Hepatocyte (in vitro differentiated cells): ENCODE measurements around the gene S100A7. TPM values are rescaled to one million over a fixed set of nuclear protein-coding genes. Genes with fewer than 3 reads are reported as not detected.

Experiments
- DNase-seq: peaks from one replicate; pipeline ENCODE4 v3.0.0-alpha.2; 2016; ENCODE audit warnings: low spot score
- H2AFZ ChIP-seq: fragments of 200-600 bp; sonication (generic); 2 replicates; pipeline ENCODE4 v1.6.0; 2016; ENCODE audit warnings: antibody characterized with exemption, mild to moderate bottlenecking
- H3K27ac ChIP-seq: fragments of 200-600 bp; sonication (generic); 2 replicates; pipeline ENCODE4 v1.5.1; 2016; ENCODE audit warnings: mild to moderate bottlenecking
- H3K27me3 ChIP-seq: fragments of 200-600 bp; sonication (generic); 2 replicates; pipeline ENCODE4 v1.6.1; 2016
- H3K36me3 ChIP-seq: fragments of 200-600 bp; sonication (generic); replicated peaks from 2 replicates; pipeline ENCODE4 v1.5.1; 2016; ENCODE audit warnings: low read depth; ENCODE audit not compliant: insufficient read depth
- H3K4me1 ChIP-seq: fragments of 200-600 bp; sonication (generic); 2 replicates; pipeline ENCODE4 v1.5.1; 2016; ENCODE audit warnings: mild to moderate bottlenecking, moderate library complexity; ENCODE audit not compliant: insufficient read depth
- H3K4me2 ChIP-seq: fragments of 200-600 bp; sonication (generic); 2 replicates; pipeline ENCODE4 v1.6.0; 2016
- H3K4me3 ChIP-seq: fragments of 200-600 bp; sonication (generic); 2 replicates; pipeline ENCODE4 v1.5.1; 2016; ENCODE audit warnings: mild to moderate bottlenecking
- H3K79me2 ChIP-seq: fragments of 200-600 bp; sonication (generic); 2 replicates; pipeline ENCODE4 v1.6.0; 2017; ENCODE audit warnings: mild to moderate bottlenecking
- H3K9me2 ChIP-seq: fragments of 200-600 bp; sonication (generic); replicated peaks from 2 replicates; pipeline ENCODE4 v1.6.0; 2017; ENCODE audit warnings: mild to moderate bottlenecking; ENCODE audit not compliant: insufficient read depth
- H3K9me3 ChIP-seq: fragments of 200-600 bp; sonication (generic); 2 replicates; pipeline ENCODE4 v1.5.1; 2016; ENCODE audit warnings: low read depth, mild to moderate bottlenecking
- H4K20me1 ChIP-seq: fragments of 200-600 bp; sonication (generic); 2 replicates; pipeline ENCODE4 v1.6.0; 2016; ENCODE audit warnings: mild to moderate bottlenecking; ENCODE audit not compliant: insufficient read depth, poor library complexity, severe bottlenecking
- CTCF ChIP-seq: fragments of 200-600 bp; sonication (generic); IDR thresholded peaks from 2 replicates; pipeline ENCODE4 v1.5.1; 2016; ENCODE audit warnings: antibody characterized with exemption, mild to moderate bottlenecking; ENCODE audit not compliant: poor library complexity
- EZH2 ChIP-seq: fragments of 200-600 bp; sonication (generic); IDR thresholded peaks from 2 replicates; pipeline ENCODE4 v1.6.1; 2016; ENCODE audit warnings: antibody characterized with exemption, mild to moderate bottlenecking, borderline replicate concordance
- EZH2phosphoT487 ChIP-seq: fragments of 200-600 bp; sonication (generic); IDR thresholded peaks from one replicate; pipeline ENCODE4 v1.6.1; 2018; ENCODE audit warnings: antibody characterized with exemption, mild to moderate bottlenecking, low read depth, moderate library complexity; ENCODE audit not compliant: unreplicated experiment, severe bottlenecking
- WGBS: methylation state at CpG from one replicate; pipeline ENCODE4 v1.1.6; 2016; ENCODE audit warnings: low lambda C conversion rate; ENCODE audit errors: missing lambda C conversion rate; 5-methylcytosine and 5-hydroxymethylcytosine counted together
- polyA plus RNA-seq: library from polyadenylated mRNA; unstranded; fragments of >200 nt; fragmentation: Nextera tagmentation; extraction: Ambion mirVana; gene quantifications from 2 replicates; pipeline ENCODE4 v1.2.1, GENCODE V29; 2016
- total RNA-seq: library from RNA; depleted of rRNA; stranded (reverse); fragments of >200 nt; gene quantifications from 2 replicates; pipeline ENCODE4 v1.2.3, GENCODE V29; 2014

The S100A7 gene
- total and polyA plus RNA-seq, 2 experiments from 2014 or later, result 0.60 to 1.0 TPM

- no peak overlapping the region for H3K27ac ChIP-seq
- DNase-seq, result no peak
- H3K79me2 ChIP-seq, result no peaks in the 10 kb centered on the region
- H3K27me3 ChIP-seq, result no peaks in the 10 kb centered on the region
- H3K4me3 ChIP-seq, result no peak overlapping the region
- H3K9me2 ChIP-seq, result no peaks in the 10 kb centered on the region
- H3K9me3 ChIP-seq, result no peaks in the 10 kb centered on the region
- no peaks in the 10 kb centered on the region for H3K4me1 ChIP-seq
- WGBS, result 82% methylated on average over 3 of the region's 3 CpGs
- no peak overlapping the region for H2AFZ ChIP-seq
- no peak for TF ChIP-seq CTCF
- TF ChIP-seq EZH2, result no peak
- no peaks in the 10 kb centered on the region for H4K20me1 ChIP-seq
- no peaks in the 10 kb centered on the region for H3K36me3 ChIP-seq
- no peak overlapping the region for H3K4me2 ChIP-seq
Observed at GRCh38 chr1:153431427-153431826, 29.0 kb downstream of the S100A7 start.

GRCh38 chr1:153431002-153431401 is 29.4 kb downstream of the S100A7 start:
- H3K27me3 ChIP-seq, result no peaks in the 10 kb centered on the region
- no peaks in the 10 kb centered on the region for H3K9me3 ChIP-seq
- H3K4me2 ChIP-seq, result no peak overlapping the region
- 87% methylated on average over 17 of the region's 17 CpGs for WGBS
- H3K4me1 ChIP-seq, result no peaks in the 10 kb centered on the region
- H3K9me2 ChIP-seq, result no peaks in the 10 kb centered on the region
- TF ChIP-seq CTCF (no peak), EZH2 (no peak), EZH2phosphoT487 (no peak)
- H4K20me1 ChIP-seq, result no peaks in the 10 kb centered on the region
- no peaks in the 10 kb centered on the region for H3K79me2 ChIP-seq
- no peaks in the 10 kb centered on the region for H3K36me3 ChIP-seq
- no peak overlapping the region for H3K27ac ChIP-seq
- DNase-seq, result no peak
- H2AFZ ChIP-seq, result no peak overlapping the region
- no peak overlapping the region for H3K4me3 ChIP-seq

GRCh38 chr1:153430561-153430960 is 29.9 kb downstream of the S100A7 start:
- Histone ChIP-seq H4K20me1 (no peaks in the 10 kb centered on the region), H3K9me2 (no peaks in the 10 kb centered on the region), H3K79me2 (no peaks in the 10 kb centered on the region), H3K4me1 (no peaks in the 10 kb centered on the region), H3K36me3 (no peaks in the 10 kb centered on the region), H3K4me2 (no peak overlapping the region), H2AFZ (no peak overlapping the region), H3K4me3 (no peak overlapping the region), H3K27ac (no peak overlapping the region), H3K27me3 (no peaks in the 10 kb centered on the region), H3K9me3 (no peaks in the 10 kb centered on the region)
- WGBS, result 90% methylated on average over 3 of the region's 3 CpGs
- no peak for DNase-seq
- TF ChIP-seq CTCF (no peak), EZH2phosphoT487 (no peak), EZH2 (no peak)

- no peaks in the 10 kb centered on the region for H3K36me3 ChIP-seq
- TF ChIP-seq EZH2phosphoT487 (no peak), CTCF (no peak), EZH2 (no peak)
- H4K20me1 ChIP-seq, result no peaks in the 10 kb centered on the region
- H3K9me3 ChIP-seq, result no peaks in the 10 kb centered on the region
- H3K4me3 ChIP-seq, result no peak overlapping the region
- no peak overlapping the region for H3K4me2 ChIP-seq
- 76% methylated on average over 2 of the region's 2 CpGs for WGBS
- H3K9me2 ChIP-seq, result no peaks in the 10 kb centered on the region
- H3K27me3 ChIP-seq, result no peaks in the 10 kb centered on the region
- no peaks in the 10 kb centered on the region for H3K79me2 ChIP-seq
- H2AFZ ChIP-seq, result no peak overlapping the region
- DNase-seq, result no peak
- H3K4me1 ChIP-seq, result no peaks in the 10 kb centered on the region
- no peak overlapping the region for H3K27ac ChIP-seq
Observed at GRCh38 chr1:153430166-153430553, 30.3 kb downstream of the S100A7 start.
